Activated gamma-delta T cell (primary cell): ENCODE results near the gene APOA5.
"Not testable (repeated sequence)": the region's sequence is repeated elsewhere in the genome, so short reads cannot be mapped to it uniquely, and the experiment has no call there.

Experiments
- DNase-seq: peaks from one replicate; lab custom pipeline; 2025; lab: John Stamatoyannopoulos, UW

APOA5 gene

GRCh38 chr11:116774661-116775060, 17.0 kb downstream of the APOA5 start:
- DNase-seq, result no peak

- no peak for DNase-seq
These were observed 18.2 kb downstream of the APOA5 start for GRCh38 chr11:116773203-116774097.

GRCh38 chr11:116772443-116773202, 19.1 kb downstream of the APOA5 start, which contains the start of gene BUD13:
Gene BUD13 (minus strand): TSS chr11:116772987. CDS start chr11:116772964, 23 bp downstream.
- DNase-seq, result peak; percentile 92

GRCh38 chr11:116771935-116772334, 19.7 kb downstream of the APOA5 start:
- DNase-seq, result no peak

GRCh38 chr11:116762132-116762531, 29.5 kb downstream of the APOA5 start:
- DNase-seq, result no peak

- DNase-seq, result not testable (repeated sequence)
These were observed 35.6 kb downstream of the APOA5 start for GRCh38 chr11:116756044-116756443.

- no peak for DNase-seq
These were observed 41.5 kb downstream of the APOA5 start for GRCh38 chr11:116750070-116750718.

GRCh38 chr11:116742104-116742503, 49.6 kb downstream of the APOA5 start:
- DNase-seq, result no peak

- no peak for DNase-seq
These were observed 50.9 kb downstream of the APOA5 start for GRCh38 chr11:116740741-116741140.
